ENCODE results near the gene CAMK1D. TPM values are rescaled to one million over a fixed set of nuclear protein-coding genes. Genes with fewer than 3 reads are reported as not detected.

CAMK1D gene
- total RNA-seq, 1 donor from 2014 or later: 36.3 TPM

DNA sequence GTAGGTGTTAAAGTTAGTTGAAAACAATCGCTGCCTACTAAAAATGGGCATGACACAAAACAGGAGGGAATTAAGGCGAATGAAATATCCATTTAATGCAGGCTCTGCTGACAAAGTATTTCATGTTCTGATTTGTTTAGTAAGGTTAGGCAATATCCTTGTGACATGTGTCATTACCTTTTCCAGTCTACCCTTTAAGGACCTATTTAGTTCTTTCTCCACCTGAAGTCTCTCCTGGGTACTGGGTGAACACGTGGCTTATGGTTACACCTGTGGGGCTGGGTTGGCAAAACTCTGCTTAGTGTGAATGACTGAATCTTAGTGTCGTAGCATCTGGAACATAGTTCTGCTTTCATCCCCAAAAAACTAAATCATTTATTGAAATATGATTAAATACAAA, 338.6 kb downstream of the CAMK1D start:
- H3K27ac Mint-ChIP-seq (ENCODE audit: unreplicated experiment): no peak overlapping the region
- TF ChIP-seq, protein P1, sequence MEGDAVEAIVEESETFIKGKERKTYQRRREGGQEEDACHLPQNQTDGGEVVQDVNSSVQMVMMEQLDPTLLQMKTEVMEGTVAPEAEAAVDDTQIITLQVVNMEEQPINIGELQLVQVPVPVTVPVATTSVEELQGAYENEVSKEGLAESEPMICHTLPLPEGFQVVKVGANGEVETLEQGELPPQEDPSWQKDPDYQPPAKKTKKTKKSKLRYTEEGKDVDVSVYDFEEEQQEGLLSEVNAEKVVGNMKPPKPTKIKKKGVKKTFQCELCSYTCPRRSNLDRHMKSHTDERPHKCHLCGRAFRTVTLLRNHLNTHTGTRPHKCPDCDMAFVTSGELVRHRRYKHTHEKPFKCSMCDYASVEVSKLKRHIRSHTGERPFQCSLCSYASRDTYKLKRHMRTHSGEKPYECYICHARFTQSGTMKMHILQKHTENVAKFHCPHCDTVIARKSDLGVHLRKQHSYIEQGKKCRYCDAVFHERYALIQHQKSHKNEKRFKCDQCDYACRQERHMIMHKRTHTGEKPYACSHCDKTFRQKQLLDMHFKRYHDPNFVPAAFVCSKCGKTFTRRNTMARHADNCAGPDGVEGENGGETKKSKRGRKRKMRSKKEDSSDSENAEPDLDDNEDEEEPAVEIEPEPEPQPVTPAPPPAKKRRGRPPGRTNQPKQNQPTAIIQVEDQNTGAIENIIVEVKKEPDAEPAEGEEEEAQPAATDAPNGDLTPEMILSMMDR (IDR thresholded peaks at IDR 0.05): no peak
- H3K9me3 Mint-ChIP-seq (ENCODE audit: low read depth): no peaks in the 10 kb centered on the region
- DNase-seq (ENCODE audit: low spot score): no peak
- no peaks in the 10 kb centered on the region for H3K27me3 Mint-ChIP-seq (ENCODE audit: low read depth)
- peaks cover 22% of the 10 kb centered on the region for H3K4me1 Mint-ChIP-seq (ENCODE audit: low read depth)
- no peaks in the 10 kb centered on the region for H3K36me3 Mint-ChIP-seq (ENCODE audit: low read depth)
- no peak overlapping the region for H3K4me3 Mint-ChIP-seq (ENCODE audit: unreplicated experiment)

DNA sequence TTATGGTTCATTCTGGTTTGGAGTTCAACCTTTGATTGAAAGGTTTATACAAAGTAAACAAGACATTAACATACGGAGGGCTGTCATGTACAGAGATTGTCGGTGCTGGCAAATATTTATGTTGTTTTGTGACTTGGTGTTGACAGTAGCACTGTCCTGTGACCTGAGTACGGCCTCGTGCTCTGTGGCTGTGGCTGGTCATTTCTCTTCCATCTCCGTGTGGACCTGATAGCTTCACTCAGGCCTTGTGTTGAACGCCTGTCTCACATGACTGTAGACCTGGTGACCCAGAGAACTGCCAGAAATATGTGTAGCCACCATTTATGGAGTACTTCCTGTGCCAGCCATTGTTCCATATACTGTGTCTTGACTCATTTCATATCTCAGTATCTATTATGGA, 340.5 kb downstream of the CAMK1D start:
- Mint-ChIP-seq H3K27ac (ENCODE audit: unreplicated experiment) (no peak overlapping the region), H3K27me3 (ENCODE audit: low read depth) (no peaks in the 10 kb centered on the region), H3K4me1 (ENCODE audit: low read depth) (peaks cover 15% of the 10 kb centered on the region), H3K4me3 (ENCODE audit: unreplicated experiment) (no peak overlapping the region), H3K9me3 (ENCODE audit: low read depth) (no peaks in the 10 kb centered on the region), H3K36me3 (ENCODE audit: low read depth) (no peaks in the 10 kb centered on the region)
- TF ChIP-seq, protein P1 (IDR thresholded peaks at IDR 0.05): no peak
- DNase-seq (ENCODE audit: low spot score): no peak

DNA sequence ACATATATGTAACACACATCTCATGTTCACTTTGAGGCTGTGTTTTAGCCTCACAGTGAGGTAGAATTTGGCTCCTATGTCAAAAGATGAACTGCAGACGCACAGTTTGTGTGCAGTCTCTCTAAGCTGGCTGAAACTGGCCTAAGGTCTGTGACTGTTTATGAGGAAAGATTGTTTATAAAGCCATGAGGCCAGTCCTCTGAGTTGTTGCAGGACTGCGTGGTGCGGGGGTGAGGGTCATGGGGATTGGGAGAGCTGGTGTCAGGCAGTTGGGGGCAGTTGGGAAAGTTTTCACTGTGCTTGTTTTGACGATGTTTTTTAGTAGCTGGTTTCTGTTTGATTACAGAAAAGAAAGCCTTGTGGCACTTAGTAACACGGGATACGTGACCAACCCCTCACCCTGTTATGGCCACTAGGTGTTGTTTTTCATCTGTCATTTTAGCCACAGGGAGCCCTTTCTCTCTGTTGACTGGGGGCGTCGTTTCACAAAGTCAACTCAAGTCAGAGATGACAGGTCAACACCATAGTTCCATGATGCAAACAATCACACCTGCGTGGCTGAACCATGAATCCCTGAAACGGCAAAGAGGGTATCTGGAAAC, 341.3 kb downstream of the CAMK1D start:
- Mint-ChIP-seq H3K9me3 (ENCODE audit: low read depth) (no peaks in the 10 kb centered on the region), H3K27ac (ENCODE audit: unreplicated experiment) (peak overlapping the region; percentile 28), H3K27me3 (ENCODE audit: low read depth) (no peaks in the 10 kb centered on the region), H3K36me3 (ENCODE audit: low read depth) (no peaks in the 10 kb centered on the region), H3K4me1 (ENCODE audit: low read depth) (peaks cover 8% of the 10 kb centered on the region), H3K4me3 (ENCODE audit: unreplicated experiment) (no peak overlapping the region)
- no peak for DNase-seq (ENCODE audit: low spot score)
- TF ChIP-seq, protein P1 (IDR thresholded peaks at IDR 0.05): no peak

- no peak for DNase-seq (ENCODE audit: low spot score)
- Mint-ChIP-seq H3K36me3 (ENCODE audit: low read depth) (no peaks in the 10 kb centered on the region), H3K4me1 (ENCODE audit: low read depth) (peaks cover 3% of the 10 kb centered on the region), H3K4me3 (ENCODE audit: unreplicated experiment) (no peak overlapping the region), H3K9me3 (ENCODE audit: low read depth) (no peaks in the 10 kb centered on the region), H3K27me3 (ENCODE audit: low read depth) (no peaks in the 10 kb centered on the region), H3K27ac (ENCODE audit: unreplicated experiment) (no peak overlapping the region)
- TF ChIP-seq, protein P1 (IDR thresholded peaks at IDR 0.05): no peak
Measured at GRCh38 chr10:12691596-12691995, 342.2 kb downstream of the CAMK1D start.

- Mint-ChIP-seq H3K4me1 (ENCODE audit: low read depth) (peaks cover 51% of the 10 kb centered on the region), H3K27ac (ENCODE audit: unreplicated experiment) (peak overlapping the region; percentile 45), H3K9me3 (ENCODE audit: low read depth) (peaks cover 2% of the 10 kb centered on the region), H3K36me3 (ENCODE audit: low read depth) (no peaks in the 10 kb centered on the region), H3K27me3 (ENCODE audit: low read depth) (no peaks in the 10 kb centered on the region), H3K4me3 (ENCODE audit: unreplicated experiment) (no peak overlapping the region)
- TF ChIP-seq, protein P1 (IDR thresholded peaks at IDR 0.05): no peak
- no peak for DNase-seq (ENCODE audit: low spot score)
Measured at GRCh38 chr10:12697764-12698163, 348.4 kb downstream of the CAMK1D start.
